Thyroid gland (tissue), 4 donors: ENCODE results near the gene FAM89B. TPM values are rescaled to one million over a fixed set of nuclear protein-coding genes. Genes with fewer than 3 reads are reported as not detected.

Experiments used
- DNase-seq, 2 donors: peaks; one replicate each; pipeline ENCODE4 v3.0.0-alpha.2; 2019
- H3K27ac ChIP-seq, 3 donors: fragments of 200-600 bp; sonication (generic); 1 replicate in 2 of 3; 2 replicates in 1 of 3; pipeline ENCODE4 v1.5.1; 2016 to 2019; ENCODE audit warnings: mild to moderate bottlenecking in 1 of 3, moderate library complexity in 1 of 3
- H3K27me3 ChIP-seq: fragments of 200-600 bp; sonication (generic); one replicate; pipeline ENCODE4 v1.5.1; 2019
- H3K36me3 ChIP-seq, 2 donors: fragments of 200-600 bp; sonication (generic); one replicate each; pipeline ENCODE4 v1.5.1; 2016 to 2019
- H3K4me1 ChIP-seq, 2 donors: fragments of 200-600 bp; sonication (generic); one replicate each; pipeline ENCODE4 v1.5.1; 2017 to 2019
- H3K4me3 ChIP-seq, 3 donors: fragments of 200-600 bp; sonication (generic); replicated peaks in 1 of 3; 1 replicate in 2 of 3; 2 replicates in 1 of 3; pipeline ENCODE4 v1.5.1; 2016; ENCODE audit warnings: mild to moderate bottlenecking in 1 of 3
- H3K9me3 ChIP-seq: fragments of 200-600 bp; sonication (generic); one replicate; pipeline ENCODE4 v1.5.1; 2017
- POLR2A ChIP-seq, 2 donors: fragments of 450-650 bp; IDR thresholded peaks; one replicate each; pipeline ENCODE4 v1.6.1; 2017; ENCODE audit warnings: antibody characterized with exemption in 2 of 2, mild to moderate bottlenecking in 2 of 2, moderate library complexity in 1 of 2
- WGBS, 2 donors: methylation state at CpG; one replicate each; pipeline ENCODE4 v1.1.5; 2017; 5-methylcytosine and 5-hydroxymethylcytosine counted together
- intact Hi-C: fragments of 100-400 bp; cut with DNase I; formaldehyde crosslinking; loops from one replicate; pipeline ENCODE4 v1.15.1; 2023
- total RNA-seq, 4 donors: library from RNA; depleted of rRNA; stranded (reverse); fragments of >200 nt; gene quantifications; one replicate each; pipeline ENCODE4 v1.2.3, GENCODE V29; 2016
- TF ChIP-seq, protein P1 (sequence below), 6 experiments: fragments of 200-600 bp in 3 of 6; fragments of 450-650 bp in 3 of 6; sonication (generic) in 3 of 6; IDR thresholded peaks; one replicate each; pipeline ENCODE4 v1.5.1; 2016 to 2019; ENCODE audit warnings: antibody characterized with exemption in 6 of 6, mild to moderate bottlenecking in 2 of 6, inconsistent platforms in 1 of 6, moderate library complexity in 1 of 6

The FAM89B gene
- total RNA-seq, 4 donors from 2014 or later: 26.9 to 55.5 (median 43.2) TPM

DNA sequence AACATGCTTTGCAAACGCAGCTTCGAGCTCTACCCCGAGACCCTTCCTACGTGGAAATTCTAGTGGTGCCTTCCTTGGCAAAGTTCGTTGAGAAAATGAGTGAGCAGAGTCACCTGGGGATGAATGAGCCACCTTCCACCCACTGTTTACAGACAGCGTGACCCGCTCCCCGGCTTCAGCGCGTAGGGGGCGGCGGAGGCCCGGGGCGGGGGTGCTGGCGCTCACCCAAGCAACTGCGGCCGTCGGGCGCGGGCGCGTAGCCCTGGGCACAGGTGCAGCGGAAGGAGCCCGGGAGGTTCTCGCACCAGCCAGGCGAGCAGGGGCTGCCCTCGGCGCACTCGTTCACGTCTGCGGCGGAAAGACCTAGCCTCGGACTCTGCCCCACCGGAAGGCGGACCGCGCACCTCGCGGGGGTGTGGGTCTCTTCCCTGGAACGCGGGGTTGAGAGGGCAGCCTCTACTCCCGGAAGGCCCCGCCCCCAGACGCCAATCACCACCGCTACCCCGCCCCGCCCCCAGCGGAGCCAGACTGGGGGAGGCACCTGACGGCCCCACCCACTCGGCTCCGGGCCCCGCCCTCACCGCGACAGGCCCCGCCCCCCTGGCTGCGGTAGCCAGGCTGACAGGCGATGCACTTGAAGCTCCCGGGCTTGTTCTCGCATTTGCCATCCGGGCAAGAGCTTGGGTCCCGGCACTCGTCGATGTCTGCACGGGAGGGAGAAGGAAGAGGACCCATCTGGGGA is 25.9 kb upstream of the FAM89B start:
- H3K36me3 ChIP-seq: no peaks in the 10 kb centered on the region
- DNase-seq: peak; percentile 91
- 32 to 49% methylated on average over 11 to 27 of the region's 64 CpGs for WGBS, 2 donors
- H3K27ac ChIP-seq: peak overlapping the region in 2 of 3 donors; percentile 22 to 26
- H3K27me3 ChIP-seq: no peaks in the 10 kb centered on the region
- peak overlapping the region in 1 of 3 donors; percentile 16 for H3K4me3 ChIP-seq
- intact Hi-C loops: no loop called here
- H3K4me1 ChIP-seq: peaks cover 9 to 37% of the 10 kb centered on the region in 2 donors
- no peaks in the 10 kb centered on the region for H3K9me3 ChIP-seq
- TF ChIP-seq, protein P1, sequence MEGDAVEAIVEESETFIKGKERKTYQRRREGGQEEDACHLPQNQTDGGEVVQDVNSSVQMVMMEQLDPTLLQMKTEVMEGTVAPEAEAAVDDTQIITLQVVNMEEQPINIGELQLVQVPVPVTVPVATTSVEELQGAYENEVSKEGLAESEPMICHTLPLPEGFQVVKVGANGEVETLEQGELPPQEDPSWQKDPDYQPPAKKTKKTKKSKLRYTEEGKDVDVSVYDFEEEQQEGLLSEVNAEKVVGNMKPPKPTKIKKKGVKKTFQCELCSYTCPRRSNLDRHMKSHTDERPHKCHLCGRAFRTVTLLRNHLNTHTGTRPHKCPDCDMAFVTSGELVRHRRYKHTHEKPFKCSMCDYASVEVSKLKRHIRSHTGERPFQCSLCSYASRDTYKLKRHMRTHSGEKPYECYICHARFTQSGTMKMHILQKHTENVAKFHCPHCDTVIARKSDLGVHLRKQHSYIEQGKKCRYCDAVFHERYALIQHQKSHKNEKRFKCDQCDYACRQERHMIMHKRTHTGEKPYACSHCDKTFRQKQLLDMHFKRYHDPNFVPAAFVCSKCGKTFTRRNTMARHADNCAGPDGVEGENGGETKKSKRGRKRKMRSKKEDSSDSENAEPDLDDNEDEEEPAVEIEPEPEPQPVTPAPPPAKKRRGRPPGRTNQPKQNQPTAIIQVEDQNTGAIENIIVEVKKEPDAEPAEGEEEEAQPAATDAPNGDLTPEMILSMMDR (IDR thresholded peaks at IDR 0.05): no peak
- no peak for TF ChIP-seq POLR2A (IDR thresholded peaks at IDR 0.05)

DNA sequence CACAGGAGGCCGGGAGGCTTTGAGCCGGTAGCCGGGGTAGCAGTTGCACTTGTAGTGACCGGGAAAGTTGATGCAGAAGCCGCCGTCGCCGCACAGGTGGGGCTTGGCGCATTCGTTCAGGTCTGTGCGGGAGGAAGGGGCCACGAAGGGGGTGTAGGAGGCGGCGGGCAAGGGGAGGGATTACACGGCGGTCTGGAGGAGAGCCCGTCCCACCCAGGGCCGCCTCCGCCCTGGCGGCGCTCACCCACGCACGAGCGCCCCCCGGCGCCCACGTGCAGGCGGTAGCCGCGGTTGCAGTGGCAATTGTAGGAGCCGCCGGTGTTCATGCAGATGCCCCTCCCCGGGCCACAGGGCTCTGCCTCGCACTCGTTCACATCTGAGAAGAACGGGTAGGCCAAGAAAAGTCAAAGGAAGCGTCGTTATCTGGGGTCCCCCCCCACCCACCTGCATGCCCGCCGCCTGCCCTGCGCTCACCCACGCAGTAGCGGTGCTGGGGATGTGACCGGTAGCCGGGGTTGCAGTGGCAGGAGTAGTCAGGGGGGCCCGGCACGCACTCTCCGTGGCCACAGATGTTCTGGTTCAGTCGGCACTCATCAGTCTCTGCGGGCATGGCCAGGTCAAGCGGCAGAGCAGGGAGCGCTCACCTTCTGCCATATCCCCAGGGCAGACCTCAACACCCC is 24.8 kb upstream of the FAM89B start:
- Histone ChIP-seq H3K4me3 (no peak overlapping the region), H3K9me3 (no peaks in the 10 kb centered on the region), H3K36me3 (no peaks in the 10 kb centered on the region), H3K27me3 (no peaks in the 10 kb centered on the region), H3K27ac (no peak overlapping the region), H3K4me1 (peaks cover 4 to 40% of the 10 kb centered on the region in 2 donors)
- intact Hi-C loops: no loop called here
- DNase-seq: no peak
- TF ChIP-seq, protein P1 (IDR thresholded peaks at IDR 0.05): no peak
- TF ChIP-seq POLR2A (IDR thresholded peaks at IDR 0.05): no peak
- 79 to 81% methylated on average over 43 to 50 of the region's 52 CpGs for WGBS, 2 donors

DNA sequence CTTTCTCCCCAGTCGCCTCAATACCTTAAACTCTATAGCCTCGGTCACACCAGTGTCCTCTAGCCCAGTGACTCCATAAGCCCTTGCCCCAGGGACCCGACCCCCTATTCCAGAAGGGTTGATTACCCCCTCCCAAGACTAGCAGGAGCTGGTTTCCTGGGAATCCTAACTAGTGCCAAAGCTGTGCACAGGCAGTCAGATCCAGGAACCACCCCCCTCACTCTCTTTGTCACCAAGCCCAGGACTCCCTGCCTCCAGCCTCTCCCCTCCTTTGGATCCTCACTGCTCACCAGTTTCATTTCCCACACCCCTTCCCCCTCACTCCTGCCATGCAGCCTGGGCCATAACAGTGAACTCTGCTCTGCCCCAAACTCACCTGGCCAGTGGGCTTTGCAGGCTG is 23.9 kb upstream of the FAM89B start:
- H3K4me3 ChIP-seq: no peak overlapping the region
- 94 to 99% methylated on average over 3 of the region's 3 CpGs for WGBS, 2 donors
- no peak for DNase-seq
- TF ChIP-seq POLR2A (IDR thresholded peaks at IDR 0.05): no peak
- TF ChIP-seq, protein P1 (IDR thresholded peaks at IDR 0.05): no peak
- intact Hi-C loops: no loop called here
- H3K27me3 ChIP-seq: no peaks in the 10 kb centered on the region
- H3K9me3 ChIP-seq: no peaks in the 10 kb centered on the region
- peaks cover 4 to 41% of the 10 kb centered on the region in 2 donors for H3K4me1 ChIP-seq
- H3K27ac ChIP-seq: no peak overlapping the region
- H3K36me3 ChIP-seq: no peaks in the 10 kb centered on the region

DNA sequence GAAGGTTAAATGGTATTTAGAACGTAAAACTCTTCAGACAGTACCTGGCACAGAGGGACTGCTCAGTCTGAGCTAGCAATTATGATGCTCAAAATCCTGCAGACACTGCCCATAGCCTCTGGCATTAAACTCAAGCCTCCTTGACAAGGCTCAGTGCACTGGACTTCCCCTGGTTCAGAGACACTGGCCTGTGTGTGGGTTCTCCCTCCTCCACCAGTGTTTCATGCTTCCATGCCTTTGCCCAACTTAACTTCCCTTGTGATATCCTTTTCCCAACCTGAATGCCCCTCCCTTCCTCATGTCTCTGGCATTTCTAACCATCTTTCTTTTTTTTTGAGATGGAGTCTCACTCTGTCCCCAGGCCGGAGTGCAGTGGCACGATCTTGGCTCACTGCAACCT is 23.2 kb upstream of the FAM89B start:
- Histone ChIP-seq H3K27ac (no peak overlapping the region), H3K36me3 (no peaks in the 10 kb centered on the region), H3K4me3 (no peak overlapping the region), H3K27me3 (no peaks in the 10 kb centered on the region), H3K4me1 (peaks cover 4 to 43% of the 10 kb centered on the region in 2 donors), H3K9me3 (no peaks in the 10 kb centered on the region)
- TF ChIP-seq, protein P1 (IDR thresholded peaks at IDR 0.05): no peak
- no peak for TF ChIP-seq POLR2A (IDR thresholded peaks at IDR 0.05)
- DNase-seq: peak in 1 of 2 donors; percentile 43
- intact Hi-C loops: no loop called here
- WGBS, 2 donors: 61 to 83% methylated on average over 3 of the region's 3 CpGs
